Activated T-cell treated with anti-CD3 and anti-CD28 coated beads, Interleukin-2, amount 50 U/mL, for 24 hours (primary cell): Measurements from ENCODE around the gene LRIF1.
"Not testable (repeated sequence)": the region's sequence is repeated elsewhere in the genome, so short reads cannot be mapped to it uniquely, and the experiment has no call there.

Experiments used
- DNase-seq: peaks from one replicate; pipeline ENCODE4 v3.0.0-alpha.2; 2020
- H3K27ac Mint-ChIP-seq: 2 replicates; pipeline ENCODE4 v1.8.0; 2020; ENCODE audit warnings: mild to moderate bottlenecking, mixed read lengths
- H3K27me3 Mint-ChIP-seq: 2 replicates; pipeline ENCODE4 v1.8.0; 2020; ENCODE audit warnings: mixed read lengths
- H3K36me3 Mint-ChIP-seq: 2 replicates; pipeline ENCODE4 v1.8.0; 2020; ENCODE audit warnings: low read depth, mixed read lengths
- H3K4me1 Mint-ChIP-seq: 2 replicates; pipeline ENCODE4 v1.8.0; 2020; ENCODE audit warnings: low read depth, mixed read lengths
- H3K4me3 Mint-ChIP-seq: 2 replicates; pipeline ENCODE4 v1.8.0; 2020; ENCODE audit warnings: mild to moderate bottlenecking, moderate library complexity, mixed read lengths
- H3K9me3 Mint-ChIP-seq: 2 replicates; pipeline ENCODE4 v1.8.0; 2020; ENCODE audit warnings: mixed read lengths

The LRIF1 gene, protein sequence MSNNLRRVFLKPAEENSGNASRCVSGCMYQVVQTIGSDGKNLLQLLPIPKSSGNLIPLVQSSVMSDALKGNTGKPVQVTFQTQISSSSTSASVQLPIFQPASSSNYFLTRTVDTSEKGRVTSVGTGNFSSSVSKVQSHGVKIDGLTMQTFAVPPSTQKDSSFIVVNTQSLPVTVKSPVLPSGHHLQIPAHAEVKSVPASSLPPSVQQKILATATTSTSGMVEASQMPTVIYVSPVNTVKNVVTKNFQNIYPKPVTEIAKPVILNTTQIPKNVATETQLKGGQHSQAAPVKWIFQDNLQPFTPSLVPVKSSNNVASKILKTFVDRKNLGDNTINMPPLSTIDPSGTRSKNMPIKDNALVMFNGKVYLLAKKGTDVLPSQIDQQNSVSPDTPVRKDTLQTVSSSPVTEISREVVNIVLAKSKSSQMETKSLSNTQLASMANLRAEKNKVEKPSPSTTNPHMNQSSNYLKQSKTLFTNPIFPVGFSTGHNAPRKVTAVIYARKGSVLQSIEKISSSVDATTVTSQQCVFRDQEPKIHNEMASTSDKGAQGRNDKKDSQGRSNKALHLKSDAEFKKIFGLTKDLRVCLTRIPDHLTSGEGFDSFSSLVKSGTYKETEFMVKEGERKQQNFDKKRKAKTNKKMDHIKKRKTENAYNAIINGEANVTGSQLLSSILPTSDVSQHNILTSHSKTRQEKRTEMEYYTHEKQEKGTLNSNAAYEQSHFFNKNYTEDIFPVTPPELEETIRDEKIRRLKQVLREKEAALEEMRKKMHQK

DNA sequence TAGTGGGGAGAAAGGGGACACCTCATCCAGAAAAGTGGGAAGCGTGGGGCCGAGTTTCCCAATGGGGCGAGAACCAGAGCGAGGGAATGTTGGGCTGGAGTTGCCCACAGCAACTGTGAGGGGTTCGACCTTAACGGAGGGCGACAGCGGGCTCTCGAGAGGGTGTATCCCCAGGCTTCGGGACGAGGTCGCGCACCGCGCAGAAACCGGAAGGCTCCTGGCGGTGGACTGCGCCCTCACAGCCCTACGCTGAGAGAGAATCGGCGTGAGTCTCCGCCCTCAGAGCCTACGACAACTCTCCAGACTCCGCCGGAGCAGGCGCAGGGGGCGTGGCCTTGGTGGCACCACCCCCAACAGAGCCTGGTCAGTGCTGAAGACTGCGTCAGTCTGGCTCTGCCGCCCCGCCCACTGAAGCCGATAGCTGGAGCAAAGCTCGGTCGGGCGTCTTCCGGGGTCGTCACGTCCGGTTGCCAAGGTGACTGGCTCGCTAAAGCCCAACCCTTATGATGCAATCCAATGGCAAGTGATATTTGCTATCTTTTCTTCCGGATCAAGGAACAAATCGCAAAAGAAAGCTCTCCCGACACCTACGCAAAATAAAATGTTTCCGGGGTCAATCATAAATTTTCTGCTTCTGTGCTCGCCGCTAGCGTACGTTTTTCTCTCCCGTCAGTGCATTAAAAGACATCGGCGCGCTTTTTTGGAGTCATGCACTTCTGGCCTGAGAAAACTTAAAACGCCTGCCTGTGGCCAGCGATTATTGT, at the start of gene LRIF1:
TSS of gene LRIF1 (minus strand) at position 232 of the 764 bp plus-strand sequence. CDS start 234 bp downstream, outside the sequence.
- Mint-ChIP-seq H3K4me3 (peak within 1 kb of the TSS; percentile 81), H3K27ac (peak within 1 kb of the TSS; percentile 97), H3K4me1 (peaks cover 44% of the 10 kb centered on the region), H3K36me3 (peaks cover 56% of the 10 kb centered on the region), H3K27me3 (peaks cover 10% of the 10 kb centered on the region), H3K9me3 (peaks cover 34% of the 10 kb centered on the region)
- peak; percentile 99 for DNase-seq

DNA sequence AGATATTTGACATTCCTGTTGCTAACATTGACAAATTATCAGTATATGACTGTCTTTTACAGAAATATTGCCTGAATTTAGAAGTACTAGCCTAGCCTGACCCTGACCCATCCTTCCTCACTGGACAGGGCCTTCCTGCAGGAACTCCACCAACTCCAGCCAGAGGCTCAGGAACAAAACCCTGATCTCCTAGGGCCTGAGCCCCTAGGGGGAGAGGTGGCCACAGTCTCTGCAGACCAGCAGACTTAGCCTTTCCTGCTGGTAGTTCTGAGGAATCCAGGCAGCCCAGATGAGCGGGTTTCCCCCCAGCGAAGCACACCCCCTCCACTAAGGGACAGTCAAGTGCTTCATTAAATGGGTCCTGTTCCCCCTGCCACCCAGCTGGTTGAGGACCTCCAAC, 44.3 kb upstream of the LRIF1 start:
- H3K27ac Mint-ChIP-seq, result no peak overlapping the region
- H3K9me3 Mint-ChIP-seq, result peaks cover 23% of the 10 kb centered on the region
- no peak overlapping the region for H3K4me3 Mint-ChIP-seq
- peaks cover 51% of the 10 kb centered on the region for H3K27me3 Mint-ChIP-seq
- H3K36me3 Mint-ChIP-seq, result peaks cover 2% of the 10 kb centered on the region
- no peak for DNase-seq
- no peaks in the 10 kb centered on the region for H3K4me1 Mint-ChIP-seq

DNA sequence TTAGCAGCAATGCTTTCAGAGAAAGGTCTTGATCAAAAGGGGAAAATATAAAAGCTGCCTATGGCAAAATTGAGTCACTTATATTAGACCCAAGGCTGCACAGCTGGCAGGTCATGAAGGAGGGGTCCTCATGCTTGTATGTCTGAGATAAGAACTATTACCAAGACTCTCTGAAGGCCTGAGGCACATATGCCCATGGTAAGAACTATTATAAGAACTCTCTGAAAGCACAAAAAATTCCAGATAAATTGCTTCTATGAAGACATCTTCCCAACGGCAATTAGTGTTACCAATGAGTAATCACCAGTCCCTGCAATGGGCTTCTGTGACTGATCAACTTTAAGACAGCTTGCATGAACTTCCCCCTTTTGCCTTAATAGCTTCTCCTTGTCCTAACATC, 42.8 kb upstream of the LRIF1 start:
- Mint-ChIP-seq H3K36me3 (peaks cover 2% of the 10 kb centered on the region), H3K4me1 (no peaks in the 10 kb centered on the region), H3K9me3 (peaks cover 15% of the 10 kb centered on the region), H3K27me3 (peaks cover 56% of the 10 kb centered on the region), H3K4me3 (no peak overlapping the region), H3K27ac (no peak overlapping the region)
- DNase-seq, result no peak

DNA sequence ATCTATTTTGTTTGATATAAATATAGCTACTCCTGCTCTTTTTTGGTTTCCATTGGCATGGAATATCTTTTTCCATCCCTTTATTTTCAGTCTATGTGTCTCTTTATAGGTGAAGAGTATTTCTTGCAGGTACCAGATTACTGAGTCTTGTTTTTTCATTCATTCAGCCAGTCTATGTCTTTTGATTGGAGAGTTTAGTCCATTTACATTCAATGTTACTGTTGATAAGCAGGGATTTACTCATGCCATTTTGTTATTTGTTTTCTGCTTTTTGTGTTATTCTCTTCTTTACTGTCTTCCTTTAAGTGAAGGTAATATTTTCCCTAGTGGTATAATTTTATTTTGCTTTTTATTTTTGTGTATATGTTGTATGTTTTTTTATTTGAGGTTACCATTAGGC, 35.9 kb upstream of the LRIF1 start:
- H3K9me3 Mint-ChIP-seq, result peaks cover 12% of the 10 kb centered on the region
- peaks cover 45% of the 10 kb centered on the region for H3K27me3 Mint-ChIP-seq
- H3K27ac Mint-ChIP-seq, DNase-seq, H3K36me3 Mint-ChIP-seq, H3K4me1 Mint-ChIP-seq, H3K4me3 Mint-ChIP-seq: not testable (repeated sequence)

DNA sequence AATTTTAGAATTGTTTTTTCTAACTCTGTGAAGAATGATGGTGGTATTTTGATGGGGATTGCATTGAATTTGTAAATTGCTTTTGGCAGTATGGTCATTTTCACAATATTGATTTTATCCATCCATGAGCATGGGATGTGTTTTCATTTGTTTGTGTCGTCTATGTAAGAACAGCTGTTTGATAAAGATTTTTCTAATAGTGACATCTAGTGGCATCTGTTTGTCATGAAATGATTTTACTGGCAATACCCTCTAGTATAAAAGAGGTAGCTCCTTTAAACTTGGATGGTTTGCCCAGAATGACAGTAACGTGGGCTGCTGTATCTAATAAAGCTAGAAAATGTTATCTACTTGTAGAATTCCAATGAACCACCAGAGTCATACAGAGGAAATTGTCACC, 28.6 kb upstream of the LRIF1 start:
- H3K4me1 Mint-ChIP-seq, H3K9me3 Mint-ChIP-seq, H3K36me3 Mint-ChIP-seq, H3K27ac Mint-ChIP-seq, DNase-seq, H3K4me3 Mint-ChIP-seq, H3K27me3 Mint-ChIP-seq: not testable (repeated sequence)

DNA sequence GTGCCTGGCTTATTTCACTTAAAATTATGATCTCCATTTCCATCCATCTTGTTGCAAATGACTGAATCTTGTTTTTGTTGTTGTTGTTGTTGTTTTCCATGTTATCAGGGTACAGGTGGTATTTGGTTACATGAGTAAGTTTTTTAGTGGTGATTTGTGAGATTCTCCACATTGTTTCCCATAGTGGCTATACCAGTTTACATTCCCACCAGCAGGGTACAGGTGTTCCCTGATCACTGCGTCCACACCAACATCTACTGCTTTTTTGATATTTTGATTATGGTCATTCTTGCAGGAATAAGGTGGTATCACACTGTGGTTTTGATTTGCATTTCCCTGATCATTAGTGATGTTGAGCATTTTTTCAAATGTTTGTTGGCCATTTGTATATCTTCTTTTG, 27.6 kb upstream of the LRIF1 start:
- H3K27me3 Mint-ChIP-seq, H3K27ac Mint-ChIP-seq, H3K36me3 Mint-ChIP-seq, DNase-seq, H3K4me3 Mint-ChIP-seq, H3K9me3 Mint-ChIP-seq, H3K4me1 Mint-ChIP-seq: not testable (repeated sequence)

DNA sequence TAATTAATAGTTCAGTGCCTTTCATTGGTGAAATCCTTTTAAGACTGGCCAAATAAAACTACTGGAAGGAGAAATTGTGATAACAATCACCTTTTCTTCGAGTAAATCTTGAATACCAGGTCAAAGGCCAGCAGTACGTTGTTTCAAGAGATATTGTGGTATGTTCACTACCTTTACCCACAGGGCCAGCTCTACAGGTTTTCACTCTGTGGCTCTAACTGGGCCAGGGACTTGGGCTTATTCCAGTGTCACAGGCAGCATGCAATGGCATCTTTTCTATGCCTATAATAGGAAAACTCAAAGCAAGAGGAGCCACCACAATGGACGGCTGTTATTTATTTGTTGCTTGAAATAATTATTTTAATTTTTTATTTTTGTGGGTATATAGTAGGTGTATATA, 26.8 kb upstream of the LRIF1 start:
- Mint-ChIP-seq H3K4me1 (peaks cover 5% of the 10 kb centered on the region), H3K4me3 (no peak overlapping the region), H3K27ac (no peak overlapping the region), H3K27me3 (no peaks in the 10 kb centered on the region), H3K36me3 (no peaks in the 10 kb centered on the region), H3K9me3 (no peaks in the 10 kb centered on the region)
- no peak for DNase-seq

DNA sequence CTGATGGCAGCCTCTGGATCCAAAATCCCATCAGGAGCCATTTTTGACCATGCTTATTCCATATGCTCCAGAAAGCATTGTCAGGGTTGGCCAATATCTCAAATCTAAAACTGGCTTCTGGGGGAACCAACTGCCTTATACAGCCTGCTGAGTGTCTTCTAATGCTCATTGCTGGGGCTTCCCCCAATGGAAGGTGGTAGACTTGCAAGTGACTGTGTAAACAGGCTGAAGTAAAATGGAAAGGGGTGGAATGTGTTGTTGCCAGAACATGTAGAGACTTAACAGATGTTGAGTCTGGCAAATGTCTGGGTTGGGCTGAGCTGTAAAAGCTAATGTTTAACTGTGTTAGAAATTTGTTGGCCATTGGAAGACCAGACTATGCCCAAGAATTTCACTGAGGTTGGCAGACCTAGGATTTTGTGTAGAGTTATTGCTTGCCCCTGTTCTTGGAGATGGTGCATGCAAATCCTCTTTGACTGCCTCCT, 22.7 kb upstream of the LRIF1 start:
- peaks cover 14% of the 10 kb centered on the region for H3K4me1 Mint-ChIP-seq
- H3K9me3 Mint-ChIP-seq, result peaks cover 4% of the 10 kb centered on the region
- no peak overlapping the region for H3K27ac Mint-ChIP-seq
- no peak overlapping the region for H3K4me3 Mint-ChIP-seq
- no peak for DNase-seq
- H3K27me3 Mint-ChIP-seq, result peaks cover 3% of the 10 kb centered on the region
- H3K36me3 Mint-ChIP-seq, result no peaks in the 10 kb centered on the region

DNA sequence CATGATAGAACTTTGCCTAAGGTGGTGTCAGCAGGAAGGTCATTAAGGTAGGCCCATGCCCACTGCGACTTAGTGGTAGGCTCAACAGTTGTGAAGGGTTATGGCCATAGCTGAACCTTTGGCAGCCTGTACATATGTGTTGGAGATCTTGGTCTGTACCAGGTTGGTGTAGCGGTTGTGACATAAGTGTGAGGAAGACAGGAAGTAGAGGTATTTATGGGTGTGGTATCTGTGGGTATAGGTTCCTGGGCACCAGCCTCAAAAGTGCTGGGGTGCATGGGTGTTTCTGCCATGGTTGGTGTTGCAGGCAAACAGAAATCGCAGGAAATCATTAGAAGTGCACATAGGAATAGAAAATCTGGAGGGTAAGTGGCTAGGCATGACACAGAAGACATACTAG, 18.6 kb upstream of the LRIF1 start:
- Mint-ChIP-seq H3K4me1 (peaks cover 10% of the 10 kb centered on the region), H3K9me3 (peaks cover 4% of the 10 kb centered on the region), H3K27ac (no peak overlapping the region), H3K4me3 (no peak overlapping the region), H3K27me3 (peaks cover 25% of the 10 kb centered on the region), H3K36me3 (no peaks in the 10 kb centered on the region)
- DNase-seq, result no peak

DNA sequence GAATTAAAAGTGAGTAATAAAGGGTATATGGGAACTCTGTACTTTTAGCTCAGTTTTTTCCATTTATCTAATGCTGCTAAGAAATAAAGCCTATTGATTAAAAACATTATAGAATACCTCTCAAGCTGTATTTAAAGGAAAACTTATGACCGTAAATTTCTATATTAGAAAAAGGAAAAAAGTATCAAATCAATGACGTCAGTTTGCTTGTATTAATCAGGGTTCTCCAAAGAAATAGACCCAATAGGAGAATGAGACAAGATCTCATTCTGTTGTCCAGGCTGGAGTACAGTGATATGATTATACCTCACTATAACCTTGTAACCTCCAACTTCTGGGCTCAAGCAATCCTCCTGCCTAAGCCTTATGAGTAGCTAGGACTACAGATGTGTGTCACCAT, 15.4 kb upstream of the LRIF1 start:
- no peak overlapping the region for H3K4me3 Mint-ChIP-seq
- DNase-seq, result no peak
- no peaks in the 10 kb centered on the region for H3K36me3 Mint-ChIP-seq
- H3K27me3 Mint-ChIP-seq, result peaks cover 34% of the 10 kb centered on the region
- H3K9me3 Mint-ChIP-seq, result peaks cover 11% of the 10 kb centered on the region
- no peak overlapping the region for H3K27ac Mint-ChIP-seq
- peaks cover 10% of the 10 kb centered on the region for H3K4me1 Mint-ChIP-seq

DNA sequence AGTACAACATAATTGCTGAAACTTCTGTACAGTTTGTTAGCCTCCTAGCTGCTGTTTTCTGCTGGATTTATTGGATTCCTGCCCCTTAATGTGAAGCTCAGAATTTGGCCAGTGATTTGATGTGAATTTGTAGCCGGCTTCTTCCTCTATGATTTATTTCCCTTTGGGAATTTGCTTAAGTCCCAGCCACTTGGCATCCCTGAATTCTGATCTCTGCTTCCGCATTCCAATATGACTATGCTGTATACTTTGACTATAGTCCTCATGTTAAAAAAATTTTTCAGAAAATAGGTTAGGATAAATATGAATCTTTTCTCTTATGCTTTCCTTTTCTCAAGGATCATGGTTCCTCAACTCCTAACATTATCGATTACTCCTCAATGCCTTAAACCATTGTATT, 12.4 kb upstream of the LRIF1 start:
- no peak for DNase-seq
- peaks cover 58% of the 10 kb centered on the region for H3K27me3 Mint-ChIP-seq

DNA sequence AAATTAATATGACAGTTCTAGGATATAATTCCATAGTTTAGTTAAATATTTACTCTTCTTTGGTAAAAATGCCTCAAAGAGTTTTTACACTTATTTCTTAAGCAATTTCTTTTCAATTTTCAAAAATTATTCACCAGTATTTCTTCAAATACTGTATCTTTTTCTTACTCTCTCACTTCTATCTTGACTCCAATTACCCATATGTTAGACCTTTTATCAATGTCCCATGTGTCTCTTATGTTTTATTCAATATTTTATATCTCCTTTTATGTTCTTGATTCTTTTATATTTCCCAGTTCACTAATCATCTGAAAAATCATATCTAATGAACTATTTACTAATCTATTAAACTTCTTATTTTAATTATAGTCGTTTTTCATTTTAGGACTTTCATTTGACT, 11.5 kb upstream of the LRIF1 start:
- H3K4me1 Mint-ChIP-seq, result no peaks in the 10 kb centered on the region
- H3K36me3 Mint-ChIP-seq, result no peaks in the 10 kb centered on the region
- H3K27ac Mint-ChIP-seq, result no peak overlapping the region
- peaks cover 19% of the 10 kb centered on the region for H3K9me3 Mint-ChIP-seq
- H3K27me3 Mint-ChIP-seq, result peaks cover 58% of the 10 kb centered on the region
- no peak for DNase-seq
- H3K4me3 Mint-ChIP-seq, result no peak overlapping the region

More for the DNA sequence above, 12.4 kb upstream of the LRIF1 start:
- no peak overlapping the region for H3K27ac Mint-ChIP-seq
- no peaks in the 10 kb centered on the region for H3K36me3 Mint-ChIP-seq
- H3K4me3 Mint-ChIP-seq, result no peak overlapping the region
- H3K4me1 Mint-ChIP-seq, result no peaks in the 10 kb centered on the region
- peaks cover 15% of the 10 kb centered on the region for H3K9me3 Mint-ChIP-seq

DNA sequence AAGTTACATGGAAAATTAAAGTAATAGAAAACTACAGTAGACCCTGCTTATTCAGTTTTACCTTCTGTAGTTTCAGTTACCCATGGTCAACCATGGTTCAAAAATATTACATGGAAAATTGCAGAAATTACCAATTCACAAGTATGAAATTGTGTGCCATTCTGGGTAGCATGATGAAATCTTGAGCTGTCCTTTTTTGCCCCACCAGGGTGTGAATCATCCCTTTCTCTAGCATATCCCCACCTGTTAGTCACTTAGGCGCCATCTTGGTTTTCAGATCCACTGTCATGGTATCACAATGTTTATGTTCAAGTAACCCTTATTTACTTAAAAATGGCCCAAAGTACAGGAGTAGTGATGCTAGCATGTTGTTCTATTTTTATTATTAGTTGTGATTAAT, 3.5 kb upstream of the LRIF1 start:
- no peak overlapping the region for H3K4me3 Mint-ChIP-seq
- H3K27ac Mint-ChIP-seq, result no peak overlapping the region
- no peak for DNase-seq
- H3K4me1 Mint-ChIP-seq, result peaks cover 24% of the 10 kb centered on the region
- peaks cover 34% of the 10 kb centered on the region for H3K9me3 Mint-ChIP-seq
- peaks cover 31% of the 10 kb centered on the region for H3K36me3 Mint-ChIP-seq
- peaks cover 40% of the 10 kb centered on the region for H3K27me3 Mint-ChIP-seq

DNA sequence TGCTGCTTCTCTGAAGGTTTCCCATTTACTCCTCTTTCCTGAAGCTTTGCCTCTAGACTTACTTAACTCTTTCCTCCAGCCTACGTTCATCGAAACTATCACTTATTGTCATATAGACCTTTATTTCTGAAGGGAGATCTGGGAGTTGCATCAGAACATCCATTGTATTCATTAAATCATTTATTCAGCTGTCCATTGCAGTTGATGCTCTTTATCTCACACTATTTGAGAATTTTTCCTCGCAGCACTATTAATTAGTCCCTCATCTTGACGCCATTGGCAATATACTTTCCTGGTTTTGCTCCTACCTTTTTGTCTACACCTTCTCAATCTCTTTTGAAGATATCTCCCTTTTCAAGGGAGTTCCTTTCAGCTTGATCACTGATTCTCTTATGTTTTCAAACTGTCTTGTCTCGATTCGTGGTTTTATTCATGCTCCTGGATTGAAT, 757 bp upstream of the LRIF1 start:
- DNase-seq, result no peak
- Mint-ChIP-seq H3K9me3 (peaks cover 34% of the 10 kb centered on the region), H3K27me3 (peaks cover 15% of the 10 kb centered on the region), H3K4me3 (peak overlapping the region; percentile 81), H3K36me3 (peaks cover 51% of the 10 kb centered on the region), H3K4me1 (peaks cover 42% of the 10 kb centered on the region), H3K27ac (peak overlapping the region; percentile 97)
